ENCODE results near the gene LRFN4.

The LRFN4 gene

DNA sequence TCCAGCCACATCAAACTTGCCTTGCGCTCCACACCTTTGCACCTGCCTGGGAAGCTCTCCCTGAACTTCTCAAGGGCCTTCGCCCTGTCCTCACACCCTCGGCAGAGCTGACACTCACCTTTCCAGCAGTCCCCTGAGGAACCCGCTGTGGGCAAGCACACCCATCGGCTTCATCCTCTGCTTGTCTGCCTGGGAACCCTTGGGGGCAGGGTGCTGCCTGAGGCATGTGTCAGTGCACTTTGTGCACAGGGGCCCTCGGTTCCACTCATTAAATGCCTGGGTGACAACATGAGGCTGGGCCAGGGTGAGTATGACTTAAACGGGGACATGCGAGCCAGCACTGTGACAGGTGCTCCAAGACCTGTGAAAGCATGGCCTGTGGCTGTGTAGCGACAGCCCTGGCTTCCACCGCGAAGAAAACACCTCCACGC is 2.6 kb upstream of the LRFN4 start:
- DNase-seq: no peak
- intact Hi-C loops (cut with DNase I): no loop called here

- no peak for DNase-seq
- intact Hi-C loops (cut with DNase I): loop anchor here (5.0 kb wide), 1 partner anchor 103 kb away; the partner anchor contains the start of gene PC
Observed at GRCh38 chr11:66854729-66855211, 2.1 kb upstream of the LRFN4 start.

DNA sequence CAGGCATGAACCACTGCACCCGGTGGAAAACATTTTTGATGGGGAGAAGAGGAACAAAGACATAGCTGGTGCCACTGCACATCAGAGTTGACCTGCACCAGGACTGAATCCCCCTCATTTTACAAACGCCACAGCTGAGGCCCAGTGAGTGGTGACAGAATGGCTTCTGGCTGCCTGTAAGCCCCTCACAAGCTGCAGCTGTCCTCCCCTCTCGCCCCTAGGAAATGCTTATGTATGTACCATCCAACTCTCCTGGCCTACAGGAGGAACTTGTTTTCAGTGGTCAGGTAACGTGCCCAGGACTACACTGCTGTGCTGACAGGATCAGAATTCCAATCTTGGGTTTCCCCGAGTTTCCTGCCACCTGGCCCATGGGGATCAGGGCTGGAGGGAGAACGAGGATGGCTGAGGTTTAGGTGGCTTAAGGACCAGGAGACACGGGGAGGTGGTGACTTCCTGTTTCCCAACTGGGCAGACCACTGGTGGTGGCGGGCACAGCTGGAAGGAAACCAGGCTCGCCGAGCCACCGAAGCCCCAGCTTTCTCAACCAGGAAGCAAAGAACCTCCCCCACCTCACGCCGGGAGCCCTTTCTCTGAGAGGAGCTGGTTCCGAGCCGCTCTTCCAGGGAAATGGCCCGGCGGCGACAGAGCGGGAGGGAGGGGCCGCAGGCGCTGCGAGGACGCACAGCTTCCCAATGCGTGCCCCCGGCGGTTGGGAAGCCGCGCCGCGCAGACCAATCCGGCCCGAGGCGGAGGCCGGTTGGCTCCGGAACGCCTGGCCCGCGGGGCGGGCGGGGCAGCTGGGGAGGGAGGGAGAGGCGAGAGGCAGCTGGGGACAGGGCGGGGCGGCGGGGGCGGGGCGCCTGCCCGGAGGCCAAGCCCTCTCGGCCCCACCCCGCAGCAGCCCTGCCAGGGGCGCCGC is 1.0 kb upstream of the LRFN4 start:
- intact Hi-C loops (cut with DNase I): loop anchor here (5.0 kb wide), 1 partner anchor 101 kb away; the partner anchor contains the start of gene PC

GRCh38 chr11:66857234-66857926 is 516 bp downstream of the LRFN4 start:
- no peak for DNase-seq

More for the DNA sequence above, 1.0 kb upstream of the LRFN4 start:
- peak; percentile 72 to 96 (median 92) for DNase-seq

GRCh38 chr11:66857927-66858185 is 992 bp downstream of the LRFN4 start:
- DNase-seq: no peak
- intact Hi-C loops (cut with DNase I): loop anchor here (5.0 kb wide), 1 partner anchor 99 kb away; the partner anchor contains the start of gene PC

More at GRCh38 chr11:66857234-66857926, 516 bp downstream of the LRFN4 start:
- intact Hi-C loops (cut with DNase I): loop anchor here (5.0 kb wide), 1 partner anchor 100 kb away; the partner anchor contains the start of gene PC

GRCh38 chr11:66858186-66858938 is 1.5 kb downstream of the LRFN4 start:
- intact Hi-C loops (cut with DNase I): loop anchor here (5.0 kb wide), 1 partner anchor 99 kb away; the partner anchor contains the start of gene PC

DNA sequence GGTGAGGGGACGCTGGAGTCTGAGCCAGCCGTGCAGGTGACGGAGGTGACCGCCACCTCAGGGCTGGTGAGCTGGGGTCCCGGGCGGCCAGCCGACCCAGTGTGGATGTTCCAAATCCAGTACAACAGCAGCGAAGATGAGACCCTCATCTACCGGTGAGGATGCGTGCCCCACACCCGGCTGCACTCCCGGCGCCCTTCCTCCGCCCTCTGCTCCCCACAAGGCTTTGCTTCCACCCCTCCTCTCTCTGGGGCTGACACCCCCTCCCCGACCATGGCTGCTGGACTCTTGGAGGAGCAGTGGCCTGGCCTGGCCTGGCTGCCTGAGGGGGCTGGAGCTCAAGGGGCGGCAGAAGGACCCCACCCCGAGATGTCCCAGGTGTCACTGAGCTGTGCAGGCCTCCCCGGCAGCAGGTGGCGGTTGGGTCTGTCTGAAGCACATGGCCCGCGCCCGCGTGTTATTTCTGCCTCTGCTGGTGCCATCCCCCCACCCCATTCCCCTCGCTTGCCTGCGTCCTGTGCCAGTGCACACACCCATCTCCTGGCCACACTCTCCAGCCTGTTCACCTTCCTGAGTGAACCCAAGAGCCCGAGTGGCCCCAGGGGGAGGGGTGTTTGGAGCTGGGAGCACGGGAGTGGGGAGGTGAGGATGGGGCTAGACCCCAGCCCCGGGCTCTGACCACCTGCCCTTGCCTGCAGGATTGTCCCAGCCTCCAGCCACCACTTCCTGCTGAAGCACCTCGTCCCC is 2.2 kb downstream of the LRFN4 start:
- no peak for DNase-seq
- intact Hi-C loops (cut with DNase I): loop anchor here (5.0 kb wide), 1 partner anchor 98 kb away; the partner anchor contains the start of gene PC

More at GRCh38 chr11:66858186-66858938, 1.5 kb downstream of the LRFN4 start:
- DNase-seq: no peak

GRCh38 chr11:66859686-66860448 is 3.0 kb downstream of the LRFN4 start:
- intact Hi-C loops (cut with DNase I): loop anchor here (5.0 kb wide), 1 partner anchor 97 kb away; the partner anchor contains the start of gene PC

DNA sequence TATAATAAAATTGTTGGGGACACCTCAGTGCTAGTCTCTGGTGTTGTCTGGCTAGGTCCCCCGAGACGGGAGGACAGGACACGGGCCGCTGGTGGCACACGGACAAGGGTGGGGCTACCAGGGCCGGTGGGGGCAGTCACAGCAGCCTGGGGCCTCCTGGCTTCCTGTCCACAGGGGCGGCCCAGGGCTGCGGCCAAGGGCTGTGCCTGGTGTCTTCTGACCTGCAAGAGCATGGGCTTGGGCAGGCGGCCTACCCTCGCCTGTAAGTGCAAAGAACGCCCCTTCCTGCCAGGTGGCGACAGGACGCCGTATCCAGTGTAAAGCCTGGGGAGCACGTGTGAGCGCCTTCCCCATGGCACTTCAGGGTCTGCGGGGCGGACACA is 3.6 kb downstream of the LRFN4 start:
- intact Hi-C loops (cut with DNase I): no loop called here
- no peak for DNase-seq

More at GRCh38 chr11:66859686-66860448, 3.0 kb downstream of the LRFN4 start:
- DNase-seq: no peak

GRCh38 chr11:66861038-66861773 is 4.3 kb downstream of the LRFN4 start:
- intact Hi-C loops (cut with DNase I): no loop called here

DNA sequence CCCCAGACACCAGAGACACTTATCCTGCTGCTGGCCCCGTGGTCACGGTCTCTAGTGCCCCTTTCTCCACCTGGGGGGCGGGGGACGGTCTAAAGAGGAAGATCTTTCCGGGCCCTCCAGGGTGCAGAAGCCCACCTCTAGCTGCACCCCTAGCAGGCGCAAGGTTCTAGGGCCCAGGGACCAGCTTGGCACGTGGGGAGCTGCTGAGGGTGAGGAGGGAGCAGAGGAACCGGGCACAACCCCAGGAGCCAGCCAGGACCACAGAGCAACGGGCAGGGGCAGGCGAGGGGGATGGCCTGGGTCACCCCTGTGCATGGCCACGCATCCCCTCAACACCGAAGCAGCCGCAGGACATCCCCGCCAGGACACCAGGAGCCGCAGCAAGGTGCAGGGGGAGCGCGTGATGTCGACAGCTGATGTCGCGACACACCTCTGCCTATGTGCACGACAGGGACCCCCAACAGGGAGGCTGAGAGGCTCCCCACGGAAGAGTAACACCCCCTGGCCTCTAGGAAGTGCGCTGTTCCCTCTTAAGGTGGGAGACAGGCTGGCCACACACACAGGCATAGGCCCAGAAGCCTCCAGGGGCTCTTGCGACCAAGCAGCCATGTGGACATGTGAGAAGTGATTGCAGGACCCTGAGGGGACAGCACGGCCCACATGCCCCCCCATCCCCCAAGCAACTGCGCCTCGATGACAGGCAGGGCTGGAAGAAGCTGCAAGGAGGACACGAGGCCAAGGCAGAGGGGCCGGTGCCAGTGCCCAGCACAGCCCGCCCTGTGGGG is 5.1 kb downstream of the LRFN4 start:
- intact Hi-C loops (cut with DNase I): no loop called here
- DNase-seq: no peak

More at GRCh38 chr11:66861038-66861773, 4.3 kb downstream of the LRFN4 start:
- DNase-seq: no peak

DNA sequence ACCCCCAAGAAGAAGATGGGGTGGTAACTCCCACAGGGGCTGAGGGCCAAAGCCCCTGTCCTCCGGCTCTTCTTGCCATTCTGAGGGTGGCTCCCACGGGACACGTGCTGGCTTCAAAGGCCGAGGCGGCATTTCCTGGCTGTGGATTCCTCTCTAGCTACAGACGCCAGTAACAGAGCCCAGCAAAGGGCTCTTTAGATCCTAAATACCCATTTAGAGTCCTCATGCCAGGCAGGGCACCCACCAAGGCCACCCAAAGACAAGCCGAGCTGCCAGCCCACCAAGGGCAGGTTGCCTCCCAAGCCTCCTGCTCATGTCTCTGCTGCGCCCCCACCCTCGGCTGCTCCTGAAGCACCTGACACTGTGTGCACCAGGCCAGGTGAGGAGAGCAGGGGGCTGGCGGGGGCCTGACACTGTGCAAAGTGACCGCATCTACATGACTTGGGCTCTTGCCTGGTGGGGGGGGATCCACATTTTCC is 5.7 kb downstream of the LRFN4 start:
- DNase-seq: no peak
- intact Hi-C loops (cut with DNase I): no loop called here

- intact Hi-C loops (cut with DNase I): no loop called here
- no peak for DNase-seq
Observed at GRCh38 chr11:66863428-66864125, 6.7 kb downstream of the LRFN4 start.

DNA sequence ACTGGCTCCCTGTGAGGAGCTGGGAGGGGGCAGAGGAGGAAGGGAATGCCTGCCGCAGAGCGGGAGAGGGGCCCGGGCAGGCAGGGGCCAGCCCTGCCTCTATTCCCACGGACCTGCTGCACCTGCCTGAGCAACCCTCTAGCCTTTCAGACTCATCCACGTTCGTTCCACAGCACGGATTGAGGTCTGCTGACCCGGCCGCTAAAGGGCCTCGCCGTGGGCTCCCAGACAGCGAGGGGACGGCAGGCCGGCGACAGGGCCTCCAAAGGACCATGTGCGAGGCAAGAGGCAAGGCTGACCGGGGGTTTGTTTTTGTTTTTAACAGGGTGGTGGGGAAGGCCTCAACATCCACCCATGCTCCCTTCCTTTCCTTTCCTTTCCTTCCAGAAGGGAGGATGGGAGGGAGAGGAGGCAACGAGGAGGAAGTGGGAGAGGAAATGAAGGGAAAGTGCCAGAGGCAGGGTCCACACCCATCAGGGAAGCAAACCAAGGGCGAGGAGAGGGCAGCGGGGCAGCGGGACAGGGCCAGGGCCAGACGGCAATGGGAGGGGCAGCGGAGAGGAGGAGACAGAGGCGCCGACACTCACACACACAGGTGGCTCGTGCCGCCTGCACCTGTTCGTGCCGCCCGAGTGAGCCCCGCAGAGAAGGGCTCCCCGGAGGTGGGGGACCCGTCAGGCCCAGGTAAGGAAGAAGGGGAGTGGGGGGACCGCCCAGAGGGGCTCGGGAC is 7.5 kb downstream of the LRFN4 start:
- intact Hi-C loops (cut with DNase I): no loop called here
- no peak for DNase-seq

Data from head of caudate nucleus (tissue), 42 donors.